Keratinocyte (primary cell): ENCODE data around the gene SDR42E2. TPM values are rescaled to one million over a fixed set of nuclear protein-coding genes. Genes with fewer than 3 reads are reported as not detected.

Experiments used
- DNase-seq: peaks from one replicate; pipeline ENCODE4 v3.0.0-alpha.2; 2011; ENCODE audit warnings: low read depth, missing footprints, low spot score
- FAIRE-seq: peaks from 2 replicates; lab custom pipeline; 2011; peaks lifted over from hg19 to GRCh38; lab: Jason Lieb, UNC
- H2AFZ ChIP-seq: 2 replicates; pipeline ENCODE4 v1.6.0; 2012; ENCODE audit warnings: low read length, control low read depth, inconsistent platforms; ENCODE audit not compliant: control insufficient read depth
- H3K27ac ChIP-seq: 2 replicates; pipeline ENCODE4 v1.5.1; 2011; ENCODE audit warnings: low read length; ENCODE audit not compliant: control insufficient read depth, insufficient read depth
- H3K27me3 ChIP-seq: 3 replicates; pipeline ENCODE4 v1.6.0; 2011; ENCODE audit warnings: low read length; ENCODE audit not compliant: control insufficient read depth, insufficient read depth; ENCODE audit errors: extremely low read depth
- H3K36me3 ChIP-seq, 2 experiments: 2 replicates in 1 of 2; 3 replicates in 1 of 2; pipeline ENCODE4 v1.5.1; 2011; ENCODE audit warnings: low read length in 2 of 2, mild to moderate bottlenecking in 1 of 2; ENCODE audit not compliant: control insufficient read depth in 2 of 2, insufficient read depth in 2 of 2; ENCODE audit errors: extremely low read depth in 1 of 2
- H3K4me1 ChIP-seq: 3 replicates; pipeline ENCODE4 v1.5.1; 2011; ENCODE audit warnings: low read length; ENCODE audit not compliant: control insufficient read depth, insufficient read depth; ENCODE audit errors: extremely low read depth
- H3K4me2 ChIP-seq: 3 replicates; pipeline ENCODE4 v1.6.0; 2011; ENCODE audit warnings: low read depth, low read length; ENCODE audit not compliant: control insufficient read depth, insufficient read depth; ENCODE audit errors: extremely low read depth
- H3K4me3 ChIP-seq, 3 experiments: fragments of 200-600 bp in 1 of 3; sonication (generic) in 1 of 3; 2 replicates in 2 of 3; 3 replicates in 1 of 3; pipeline ENCODE4 v1.5.1; 2011 to 2016; ENCODE audit warnings: low read length in 3 of 3, mild to moderate bottlenecking in 3 of 3, control low read depth in 2 of 3, inconsistent platforms in 1 of 3, low read depth in 1 of 3, mixed read lengths in 1 of 3, mixed run types in 1 of 3, moderate library complexity in 1 of 3; ENCODE audit not compliant: control insufficient read depth in 2 of 3, insufficient read depth in 2 of 3; ENCODE audit errors: extremely low read depth in 1 of 3
- H3K79me2 ChIP-seq: 2 replicates; pipeline ENCODE4 v1.6.0; 2012; ENCODE audit warnings: low read length; ENCODE audit not compliant: control insufficient read depth, insufficient read depth
- H3K9ac ChIP-seq: 3 replicates; pipeline ENCODE4 v1.6.0; 2011; ENCODE audit warnings: low read length; ENCODE audit not compliant: control insufficient read depth, insufficient read depth; ENCODE audit errors: extremely low read depth
- H3K9me1 ChIP-seq: 3 replicates; pipeline ENCODE4 v1.6.0; 2011; ENCODE audit warnings: low read length; ENCODE audit not compliant: control insufficient read depth, insufficient read depth; ENCODE audit errors: extremely low read depth
- H3K9me3 ChIP-seq: 2 replicates; pipeline ENCODE4 v1.5.1; 2012; ENCODE audit warnings: low read depth, low read length; ENCODE audit not compliant: control insufficient read depth
- H4K20me1 ChIP-seq: 3 replicates; pipeline ENCODE4 v1.6.0; 2011; ENCODE audit warnings: low read length; ENCODE audit not compliant: control insufficient read depth, insufficient read depth; ENCODE audit errors: extremely low read depth
- EZH2 ChIP-seq: IDR thresholded peaks from one replicate; pipeline ENCODE4 v1.6.1; 2012; ENCODE audit warnings: inconsistent platforms, mild to moderate bottlenecking, low read length, moderate library complexity
- dilution Hi-C: fragments of 300-500 bp; cut with MboI; formaldehyde crosslinking; loops from one replicate; pipeline ENCODE4 v1.7.0; 2020; ENCODE audit warnings: low sequenced_read_pairs; ENCODE audit not compliant: extremely low pct_ligation_motif_present
- polyA plus RNA-seq, 5 experiments: library from polyadenylated mRNA; depleted of rRNA in 3 of 5; stranded (reverse) in 3 of 5; stranded (forward) in 1 of 5; unstranded in 1 of 5; fragments of >200 nt; gene quantifications; 1 replicate in 1 of 5; 2 replicates in 3 of 5; 3 replicates in 1 of 5; pipeline versions ENCODE4 v1.2.1 to v1.2.3, GENCODE V29; 2011 to 2012; ENCODE audit warnings: missing spikeins in 2 of 5, low read depth in 1 of 5, low replicate concordance in 1 of 5
- TF ChIP-seq, protein P1 (sequence below), 3 experiments: IDR thresholded peaks in 1 of 3; conservative IDR thresholded peaks in 1 of 3; optimal IDR thresholded peaks in 1 of 3; 2 replicates in 2 of 3; 3 replicates in 1 of 3; pipeline versions ENCODE3 to v1.5.1; 2011; ENCODE audit warnings: low read length in 3 of 3, mild to moderate bottlenecking in 3 of 3, moderate library complexity in 2 of 3, control low read depth in 1 of 3, inconsistent platforms in 1 of 3; ENCODE audit not compliant: insufficient read depth in 2 of 3; ENCODE audit errors: extremely low read depth in 1 of 3

SDR42E2 gene
- polyA plus RNA-seq, 1 donor (not counting 4 experiments of a cell fraction or from before 2014, with no cell fraction given): not detected

DNA sequence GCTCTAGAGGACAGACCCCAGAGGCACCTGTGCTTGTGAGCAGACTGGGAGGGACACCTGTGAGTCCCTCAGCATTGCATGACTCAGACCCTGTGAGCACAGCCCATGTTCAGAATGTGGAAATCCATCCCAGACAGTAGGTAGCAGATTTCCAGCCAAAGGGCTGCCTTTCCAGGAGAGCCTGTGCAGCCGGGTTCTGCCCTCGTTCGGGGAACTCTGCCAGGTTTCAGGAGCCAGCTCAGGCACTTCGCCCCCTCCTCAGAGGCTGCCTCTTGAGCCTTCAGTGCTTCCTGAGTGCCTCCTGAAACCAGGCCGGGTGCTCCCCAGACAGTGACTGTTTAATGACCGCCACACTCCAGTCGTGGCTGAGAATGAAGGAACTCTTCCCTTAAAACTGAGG is 23.3 kb upstream of the SDR42E2 start:
- DNase-seq: no peak

DNA sequence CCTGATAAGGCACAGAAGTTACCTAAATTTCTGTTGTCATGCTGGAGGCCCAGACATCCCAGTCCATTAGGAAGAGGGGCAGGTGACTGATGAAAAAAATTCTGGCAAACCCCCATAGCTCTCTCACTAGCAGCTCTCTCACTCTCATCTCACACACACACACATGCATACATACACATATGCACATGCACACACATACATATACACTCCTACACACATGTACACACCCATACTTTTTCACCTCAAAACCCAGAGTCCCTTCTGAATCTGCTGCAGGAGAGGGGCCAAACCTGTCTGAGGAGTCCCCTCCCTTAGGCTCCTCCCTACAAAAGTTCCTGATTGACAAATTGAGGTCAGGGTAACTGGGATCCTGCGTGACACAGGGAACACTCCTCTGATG is 22.6 kb upstream of the SDR42E2 start:
- dilution Hi-C loops: no loop called here
- Histone ChIP-seq H4K20me1 (no peaks in the 10 kb centered on the region), H3K36me3 (no peaks in the 10 kb centered on the region), H3K4me2 (no peak overlapping the region), H3K9me1 (no peaks in the 10 kb centered on the region), H3K27ac (no peak overlapping the region), H3K9ac (no peak overlapping the region), H3K4me1 (no peaks in the 10 kb centered on the region), H3K4me3 (no peak overlapping the region), H3K79me2 (no peaks in the 10 kb centered on the region), H3K9me3 (no peaks in the 10 kb centered on the region), H3K27me3 (peaks cover 14% of the 10 kb centered on the region), H2AFZ (no peak overlapping the region)
- no peak for FAIRE-seq
- no peak for DNase-seq
- TF ChIP-seq, protein P1, sequence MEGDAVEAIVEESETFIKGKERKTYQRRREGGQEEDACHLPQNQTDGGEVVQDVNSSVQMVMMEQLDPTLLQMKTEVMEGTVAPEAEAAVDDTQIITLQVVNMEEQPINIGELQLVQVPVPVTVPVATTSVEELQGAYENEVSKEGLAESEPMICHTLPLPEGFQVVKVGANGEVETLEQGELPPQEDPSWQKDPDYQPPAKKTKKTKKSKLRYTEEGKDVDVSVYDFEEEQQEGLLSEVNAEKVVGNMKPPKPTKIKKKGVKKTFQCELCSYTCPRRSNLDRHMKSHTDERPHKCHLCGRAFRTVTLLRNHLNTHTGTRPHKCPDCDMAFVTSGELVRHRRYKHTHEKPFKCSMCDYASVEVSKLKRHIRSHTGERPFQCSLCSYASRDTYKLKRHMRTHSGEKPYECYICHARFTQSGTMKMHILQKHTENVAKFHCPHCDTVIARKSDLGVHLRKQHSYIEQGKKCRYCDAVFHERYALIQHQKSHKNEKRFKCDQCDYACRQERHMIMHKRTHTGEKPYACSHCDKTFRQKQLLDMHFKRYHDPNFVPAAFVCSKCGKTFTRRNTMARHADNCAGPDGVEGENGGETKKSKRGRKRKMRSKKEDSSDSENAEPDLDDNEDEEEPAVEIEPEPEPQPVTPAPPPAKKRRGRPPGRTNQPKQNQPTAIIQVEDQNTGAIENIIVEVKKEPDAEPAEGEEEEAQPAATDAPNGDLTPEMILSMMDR (optimal IDR thresholded peaks at IDR 0.05 in 1 of 3, IDR thresholded peaks at IDR 0.05 in 1 of 3, conservative IDR thresholded peaks at IDR 0.05 in 1 of 3; ENCODE audit: extremely low read depth in 1 of 3, insufficient read depth in 2 of 3, low read length in 3 of 3): no peak
- no peak for TF ChIP-seq EZH2

More for the DNA sequence above, 23.3 kb upstream of the SDR42E2 start:
- no peaks in the 10 kb centered on the region for H3K36me3 ChIP-seq
- H3K9me3 ChIP-seq: no peaks in the 10 kb centered on the region
- no peak overlapping the region for H3K4me2 ChIP-seq
- no peak overlapping the region for H3K9ac ChIP-seq
- H3K9me1 ChIP-seq: no peaks in the 10 kb centered on the region
- no peak for FAIRE-seq
- H3K27me3 ChIP-seq: peaks cover 14% of the 10 kb centered on the region
- no peaks in the 10 kb centered on the region for H3K79me2 ChIP-seq
- no peak overlapping the region for H3K27ac ChIP-seq
- H2AFZ ChIP-seq: no peak overlapping the region
- dilution Hi-C loops: no loop called here
- no peaks in the 10 kb centered on the region for H4K20me1 ChIP-seq
- TF ChIP-seq EZH2: no peak
- TF ChIP-seq, protein P1 (optimal IDR thresholded peaks at IDR 0.05 in 1 of 3, IDR thresholded peaks at IDR 0.05 in 1 of 3, conservative IDR thresholded peaks at IDR 0.05 in 1 of 3; ENCODE audit: extremely low read depth in 1 of 3, insufficient read depth in 2 of 3, low read length in 3 of 3): no peak
- H3K4me3 ChIP-seq: no peak overlapping the region
- H3K4me1 ChIP-seq: no peaks in the 10 kb centered on the region
